HG03442 (cell line): ENCODE data around the gene CHN2.
"Not testable (repeated sequence)": the region's sequence is repeated elsewhere in the genome, so short reads cannot be mapped to it uniquely, and the experiment has no call there.

Experiments used
- ATAC-seq: cut with Tn5 transposase; IDR thresholded peaks from one replicate; pipeline ENCODE4 v1.9.1; 2021; ENCODE audit warnings: mild to moderate bottlenecking, moderate library complexity; ENCODE audit not compliant: unreplicated experiment

CHN2 gene

GRCh38 chr7:29518616-29519015 is 324.0 kb downstream of the CHN2 start:
- no peak for ATAC-seq

- no peak for ATAC-seq
These were observed 329.2 kb downstream of the CHN2 start for GRCh38 chr7:29523728-29524127.

- no peak for ATAC-seq
These were observed 333.0 kb downstream of the CHN2 start for GRCh38 chr7:29527505-29528108.

- ATAC-seq: not testable (repeated sequence)
These were observed 334.0 kb downstream of the CHN2 start for GRCh38 chr7:29528526-29528925.
